Activated naive CD4-positive, alpha-beta T cell treated with Interleukin-2 at 50 U/mL for 16 hours (primary cell): ENCODE measurements around the gene SCAF11.
"Not testable (repeated sequence)": the region's sequence is repeated elsewhere in the genome, so short reads cannot be mapped to it uniquely, and the experiment has no call there.

Source experiments
- DNase-seq: peaks from one replicate; pipeline ENCODE4 v3.0.0-alpha.2; 2020

SCAF11 gene, protein sequence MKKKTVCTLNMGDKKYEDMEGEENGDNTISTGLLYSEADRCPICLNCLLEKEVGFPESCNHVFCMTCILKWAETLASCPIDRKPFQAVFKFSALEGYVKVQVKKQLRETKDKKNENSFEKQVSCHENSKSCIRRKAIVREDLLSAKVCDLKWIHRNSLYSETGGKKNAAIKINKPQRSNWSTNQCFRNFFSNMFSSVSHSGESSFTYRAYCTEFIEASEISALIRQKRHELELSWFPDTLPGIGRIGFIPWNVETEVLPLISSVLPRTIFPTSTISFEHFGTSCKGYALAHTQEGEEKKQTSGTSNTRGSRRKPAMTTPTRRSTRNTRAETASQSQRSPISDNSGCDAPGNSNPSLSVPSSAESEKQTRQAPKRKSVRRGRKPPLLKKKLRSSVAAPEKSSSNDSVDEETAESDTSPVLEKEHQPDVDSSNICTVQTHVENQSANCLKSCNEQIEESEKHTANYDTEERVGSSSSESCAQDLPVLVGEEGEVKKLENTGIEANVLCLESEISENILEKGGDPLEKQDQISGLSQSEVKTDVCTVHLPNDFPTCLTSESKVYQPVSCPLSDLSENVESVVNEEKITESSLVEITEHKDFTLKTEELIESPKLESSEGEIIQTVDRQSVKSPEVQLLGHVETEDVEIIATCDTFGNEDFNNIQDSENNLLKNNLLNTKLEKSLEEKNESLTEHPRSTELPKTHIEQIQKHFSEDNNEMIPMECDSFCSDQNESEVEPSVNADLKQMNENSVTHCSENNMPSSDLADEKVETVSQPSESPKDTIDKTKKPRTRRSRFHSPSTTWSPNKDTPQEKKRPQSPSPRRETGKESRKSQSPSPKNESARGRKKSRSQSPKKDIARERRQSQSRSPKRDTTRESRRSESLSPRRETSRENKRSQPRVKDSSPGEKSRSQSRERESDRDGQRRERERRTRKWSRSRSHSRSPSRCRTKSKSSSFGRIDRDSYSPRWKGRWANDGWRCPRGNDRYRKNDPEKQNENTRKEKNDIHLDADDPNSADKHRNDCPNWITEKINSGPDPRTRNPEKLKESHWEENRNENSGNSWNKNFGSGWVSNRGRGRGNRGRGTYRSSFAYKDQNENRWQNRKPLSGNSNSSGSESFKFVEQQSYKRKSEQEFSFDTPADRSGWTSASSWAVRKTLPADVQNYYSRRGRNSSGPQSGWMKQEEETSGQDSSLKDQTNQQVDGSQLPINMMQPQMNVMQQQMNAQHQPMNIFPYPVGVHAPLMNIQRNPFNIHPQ (N-terminal part only)

DNA sequence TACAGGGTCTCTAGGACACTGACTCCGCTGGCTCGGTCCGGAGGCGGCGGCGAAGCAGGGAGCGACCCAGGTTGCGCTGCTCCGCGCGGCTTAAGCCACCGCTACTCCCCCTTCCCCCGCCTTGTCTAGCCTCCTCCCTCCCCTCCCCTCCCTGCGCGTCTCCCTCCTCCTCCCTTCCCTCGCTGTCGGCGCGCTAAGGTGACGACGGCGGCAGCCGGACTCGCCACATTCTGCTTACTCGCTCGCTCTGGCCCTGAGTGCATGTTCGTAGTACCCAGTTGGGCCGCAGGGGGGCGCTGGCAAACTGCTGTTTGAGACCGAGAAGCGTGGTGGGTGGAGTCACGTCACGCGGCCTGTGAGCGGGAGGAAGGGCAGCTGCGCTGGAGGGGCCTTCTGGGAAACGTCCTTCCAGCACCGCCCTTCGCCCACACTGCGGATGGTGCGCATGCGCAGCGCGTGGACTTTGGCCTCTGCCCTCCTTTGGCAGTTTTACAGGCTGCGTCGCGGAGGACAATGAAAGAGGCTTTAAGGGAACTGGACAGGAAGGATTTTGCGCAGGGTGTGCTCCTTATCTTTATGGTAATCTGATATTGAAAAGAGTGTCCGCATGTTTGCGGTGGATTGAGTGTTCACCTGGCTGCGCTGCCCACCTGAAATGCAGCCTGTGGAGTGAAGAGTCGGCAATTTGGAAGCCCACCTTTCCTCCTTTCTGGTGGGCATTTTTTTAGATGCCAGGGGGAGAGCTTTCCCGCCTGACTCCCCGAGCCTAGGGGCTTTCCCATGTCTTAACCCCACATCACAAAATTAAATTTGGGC, at the start of gene SCAF11:
TSS of gene SCAF11 (minus strand) at position 107 of the 816 bp plus-strand sequence. CDS start 26,407 bp downstream, outside the sequence.
- peak; percentile 100 for DNase-seq

DNA sequence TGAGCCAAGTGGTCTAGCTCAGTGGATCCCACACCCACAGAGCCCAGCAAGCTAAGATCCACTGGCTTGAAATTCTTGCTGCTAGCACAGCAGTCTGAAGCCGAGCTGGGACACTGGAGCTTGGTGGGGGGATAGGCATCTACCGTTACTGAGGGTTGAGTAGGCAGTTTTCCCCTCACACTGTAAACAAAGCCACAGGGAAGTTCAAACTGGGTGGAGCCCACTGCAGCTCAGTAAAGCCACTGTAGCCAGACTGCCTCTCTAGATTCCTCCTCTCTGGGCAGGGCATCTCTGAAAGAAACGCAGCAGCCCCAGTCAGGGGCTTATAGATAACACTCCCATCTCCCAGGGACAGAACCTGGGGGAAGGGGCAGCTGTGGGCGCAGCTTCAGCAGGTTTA, 46.7 kb upstream of the SCAF11 start:
- DNase-seq: not testable (repeated sequence)

DNA sequence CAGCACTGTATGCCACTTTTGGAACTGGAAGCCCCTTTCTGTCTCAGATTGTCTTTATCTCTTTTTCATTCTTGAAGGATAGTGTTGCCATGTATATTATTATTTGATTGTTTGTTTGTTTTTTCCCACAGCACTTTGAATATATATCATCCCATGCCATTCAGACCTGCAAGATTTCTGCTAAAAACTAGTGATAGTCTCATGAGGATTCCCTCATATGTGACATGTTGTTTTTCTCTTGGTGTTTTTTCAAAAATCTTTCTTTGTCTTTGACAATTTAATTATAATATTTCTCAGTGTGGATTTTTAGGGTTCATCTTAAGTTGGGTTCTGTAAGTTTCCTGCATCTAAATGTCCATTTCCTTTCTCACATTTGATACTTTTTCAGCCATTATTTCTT, 36.8 kb upstream of the SCAF11 start:
- DNase-seq: no peak

DNA sequence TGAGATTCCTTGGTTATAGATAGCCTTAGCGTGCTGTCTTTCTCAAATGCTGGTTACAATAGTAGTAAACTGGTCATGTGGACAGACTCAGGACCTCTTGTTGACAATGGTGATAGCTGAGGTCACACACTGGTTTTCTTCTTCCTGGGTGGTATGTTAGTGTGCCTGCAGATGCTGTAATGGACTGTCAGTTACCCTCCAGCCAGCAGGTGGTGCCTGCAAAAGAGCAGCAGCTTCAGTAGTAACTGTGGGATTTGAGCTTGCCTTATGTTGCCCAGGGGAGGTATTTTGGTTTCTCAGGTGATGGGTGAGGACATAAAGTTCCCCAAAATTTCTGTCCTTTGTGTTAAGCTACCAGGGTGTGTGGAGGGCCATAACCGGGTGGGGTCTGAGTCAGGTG, 33.7 kb upstream of the SCAF11 start:
- no peak for DNase-seq

DNA sequence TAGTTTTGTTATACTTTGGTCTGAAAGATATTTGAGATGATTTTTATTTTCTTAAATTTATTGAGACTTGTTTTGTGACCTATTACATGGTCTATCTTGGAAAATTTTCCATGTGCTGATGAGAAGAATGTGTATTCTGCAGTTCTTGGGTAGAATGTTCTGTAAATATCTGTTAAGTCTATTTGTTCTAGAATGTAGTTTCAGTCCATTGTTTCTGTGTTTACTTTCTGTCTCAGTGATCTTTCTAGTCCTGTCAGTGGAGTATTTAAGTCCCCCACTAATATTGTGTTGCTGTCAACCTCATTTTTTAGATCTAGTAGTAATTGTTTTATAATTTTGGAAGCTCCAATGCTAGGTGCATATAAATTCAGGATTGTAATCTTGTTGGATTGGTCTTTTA, 30.4 kb upstream of the SCAF11 start:
- no peak for DNase-seq

DNA sequence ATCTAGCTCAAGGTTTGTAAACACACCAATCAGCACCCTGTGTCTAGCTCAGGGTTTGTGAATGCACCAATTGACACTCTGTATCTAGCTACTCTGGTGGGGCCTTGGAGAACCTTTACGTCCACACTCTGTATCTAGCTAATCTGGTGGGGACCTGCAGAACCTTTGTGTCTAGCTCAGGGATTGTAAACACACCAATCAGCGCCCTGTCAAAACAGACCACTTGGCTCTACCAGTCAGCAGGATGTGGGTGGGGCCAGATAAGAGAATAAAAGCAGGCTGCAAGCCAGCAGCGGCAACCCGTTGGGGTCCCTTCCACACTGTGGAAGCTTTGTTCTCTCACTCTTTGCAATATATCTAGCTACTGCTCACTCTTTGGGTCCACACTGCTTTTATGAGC, 28.3 kb upstream of the SCAF11 start:
- DNase-seq: not testable (repeated sequence)

DNA sequence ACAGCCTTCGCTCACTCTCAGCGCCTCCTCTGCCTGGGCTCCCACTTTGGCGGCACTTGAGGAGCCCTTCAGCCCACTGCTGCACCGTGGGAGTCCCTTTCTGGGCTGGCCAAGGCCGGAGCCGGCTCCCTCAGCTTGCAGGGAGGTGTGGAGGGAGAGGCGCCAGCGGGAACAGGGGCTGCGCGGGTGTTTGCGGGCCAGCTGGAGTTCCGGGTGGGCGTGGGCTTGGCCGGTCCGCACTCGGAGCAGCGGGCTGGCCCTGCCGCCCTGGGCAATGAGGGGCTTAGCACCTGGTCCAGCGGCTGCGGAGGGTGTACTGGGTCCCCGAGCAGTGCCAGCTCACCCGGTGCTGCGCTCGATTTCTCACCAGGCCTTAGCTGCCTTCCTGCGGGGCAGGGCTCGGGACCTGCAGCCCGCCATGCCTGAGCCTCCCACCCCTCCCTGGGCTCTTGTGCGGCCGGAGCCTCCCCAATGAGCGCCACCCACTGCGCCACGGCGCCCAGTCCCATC, 27.5 kb upstream of the SCAF11 start:
- not testable (repeated sequence) for DNase-seq

DNA sequence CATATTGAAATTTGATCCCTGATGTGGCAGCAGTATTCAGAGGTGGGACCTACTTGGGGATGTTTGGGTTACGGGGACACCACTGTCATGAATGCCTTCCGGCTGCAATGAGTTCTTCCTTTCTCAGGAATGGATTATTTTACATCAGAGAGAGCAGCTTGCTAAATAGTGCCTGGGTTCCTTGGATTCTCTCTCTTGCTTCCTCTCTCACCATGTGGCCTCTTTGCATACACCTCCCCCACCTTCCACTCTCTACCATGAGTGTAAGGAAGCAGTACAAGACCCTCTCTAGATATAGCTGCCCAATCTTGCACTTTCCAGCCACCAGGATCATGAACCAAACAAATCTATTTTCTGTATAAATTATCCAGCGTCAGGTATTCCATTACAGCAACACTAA, 15.4 kb upstream of the SCAF11 start:
- DNase-seq: no peak

DNA sequence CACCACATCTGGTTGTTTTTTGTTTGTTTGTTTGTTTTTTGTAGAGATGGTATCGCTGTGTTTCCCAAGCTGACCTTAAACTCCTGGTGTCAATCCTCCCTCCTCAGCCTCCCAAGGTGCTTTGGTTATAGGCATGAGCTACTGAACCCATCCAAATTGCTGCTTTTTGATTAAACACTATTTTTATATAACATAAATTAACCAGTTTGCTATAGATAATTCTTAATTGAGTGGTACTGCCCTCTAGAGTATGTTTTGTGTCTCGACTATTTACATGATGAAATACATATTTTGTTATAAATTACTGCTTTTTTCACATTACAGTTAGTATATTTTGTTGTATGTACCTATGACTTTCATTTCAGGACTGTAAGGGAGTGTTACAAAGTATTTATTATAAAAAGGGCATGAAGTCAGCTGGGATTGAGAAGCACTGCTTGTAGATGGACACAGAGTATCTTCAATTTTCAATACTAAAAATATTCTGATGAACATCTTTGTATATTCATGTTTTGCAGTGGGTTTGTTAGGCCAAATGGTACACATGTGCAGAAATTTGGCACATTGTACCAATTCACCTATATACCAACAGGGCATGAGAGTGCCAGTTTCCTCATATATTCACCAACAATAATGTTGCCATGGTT, 14.9 kb upstream of the SCAF11 start:
- no peak for DNase-seq

DNA sequence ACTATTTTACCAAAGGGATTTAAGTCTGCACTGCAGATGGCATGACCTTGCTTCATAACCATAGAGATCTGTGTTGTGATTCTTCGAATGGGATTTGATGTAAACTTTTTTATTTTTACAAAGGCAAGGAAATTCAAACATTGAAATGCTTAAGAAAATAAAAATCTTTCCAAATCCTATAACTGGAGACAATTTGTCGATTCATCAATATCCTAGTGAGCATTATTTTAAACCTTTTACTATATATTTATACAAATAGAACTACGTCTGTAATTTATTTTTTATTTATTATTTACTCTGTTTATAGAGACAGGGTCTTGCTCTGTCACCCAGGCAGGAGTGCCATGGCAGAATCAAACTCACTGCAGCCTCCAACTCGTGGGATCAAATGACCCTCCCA, 14.3 kb upstream of the SCAF11 start:
- DNase-seq: no peak

DNA sequence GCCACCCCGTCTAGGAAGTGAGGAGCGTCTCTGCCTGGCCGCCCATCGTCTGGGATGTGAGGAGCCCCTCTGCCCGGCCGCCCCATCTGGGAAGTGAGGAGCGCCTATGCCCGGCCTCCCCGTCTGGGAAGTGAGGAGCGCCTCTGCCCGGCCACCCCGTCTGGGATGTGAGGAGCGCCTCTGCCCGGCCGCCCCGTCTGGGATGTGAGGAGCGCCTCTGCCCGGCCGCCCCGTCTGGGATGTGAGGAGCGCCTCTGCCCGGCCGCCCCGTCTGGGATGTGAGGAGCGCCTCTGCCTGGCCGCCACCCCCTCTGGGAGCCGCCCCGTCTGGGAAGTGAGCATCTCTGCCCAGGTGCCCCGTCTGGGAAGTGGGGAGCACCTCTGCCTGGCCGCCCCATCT, 9.7 kb upstream of the SCAF11 start:
- DNase-seq: not testable (repeated sequence)

DNA sequence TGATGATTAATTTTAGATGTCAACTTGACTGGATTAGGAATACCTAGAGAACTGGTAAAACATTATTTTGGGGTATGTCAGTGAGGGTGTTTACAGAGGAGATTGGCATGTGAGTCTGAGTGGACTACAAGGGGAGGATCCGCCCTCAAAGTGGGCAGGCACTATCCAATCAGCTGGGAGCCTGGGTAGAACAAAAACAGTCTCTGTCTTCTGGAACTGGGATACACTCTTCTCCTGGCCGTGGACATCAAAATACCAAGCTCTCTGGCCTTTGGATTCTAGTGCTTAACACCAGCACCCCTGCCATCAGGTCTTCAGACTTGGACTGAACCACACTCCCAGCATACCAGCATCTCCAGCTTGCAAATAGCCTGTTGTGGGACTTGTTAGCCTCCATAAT, 4.4 kb upstream of the SCAF11 start:
- no peak for DNase-seq

DNA sequence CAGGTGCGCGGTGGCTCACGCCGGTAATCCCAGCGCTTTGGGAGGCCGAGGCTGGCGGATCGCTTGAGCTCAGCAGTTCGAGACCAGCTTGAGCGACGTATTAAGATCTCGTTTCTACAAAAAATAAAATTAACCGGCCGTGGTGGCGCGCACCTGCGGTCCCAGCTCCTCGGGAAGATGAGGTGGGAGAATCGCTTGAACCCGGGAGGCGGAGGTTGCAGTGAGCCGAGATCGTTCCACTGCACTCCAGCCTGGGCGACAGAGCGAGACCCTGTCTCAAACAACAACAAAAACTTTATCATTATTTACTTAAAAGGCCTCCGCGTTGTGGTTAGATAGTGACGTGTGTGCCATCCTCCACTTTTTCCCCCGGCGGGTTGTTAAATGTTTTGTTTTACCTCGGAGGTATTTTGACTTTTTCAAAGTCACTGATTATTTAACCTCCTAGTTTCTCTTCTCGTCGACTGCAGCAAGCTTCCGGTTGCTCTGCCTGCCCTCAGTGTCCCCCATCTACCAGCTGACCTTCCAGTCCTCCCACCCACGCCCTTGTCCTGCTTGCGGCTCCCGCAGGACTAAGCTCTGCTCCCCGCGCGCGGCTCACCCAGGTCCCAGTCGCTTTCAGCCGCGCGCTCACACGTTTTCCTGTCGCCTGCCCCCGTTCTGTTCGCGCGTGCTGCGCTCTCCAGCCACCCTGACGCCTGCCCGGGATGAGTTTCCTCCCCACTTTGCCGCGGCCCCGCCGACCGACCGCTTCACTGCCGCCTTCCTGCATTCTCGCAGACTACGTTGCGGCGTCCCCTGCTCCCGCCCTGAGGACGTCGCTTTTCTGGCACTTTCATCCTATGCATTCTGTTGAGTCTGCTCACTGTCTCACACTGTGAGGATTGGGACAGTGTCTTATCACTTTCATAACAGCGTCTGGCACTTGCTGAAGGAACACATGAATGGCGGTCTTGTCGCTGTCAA, 1.2 kb upstream of the SCAF11 start:
- peak; percentile 71 for DNase-seq

DNA sequence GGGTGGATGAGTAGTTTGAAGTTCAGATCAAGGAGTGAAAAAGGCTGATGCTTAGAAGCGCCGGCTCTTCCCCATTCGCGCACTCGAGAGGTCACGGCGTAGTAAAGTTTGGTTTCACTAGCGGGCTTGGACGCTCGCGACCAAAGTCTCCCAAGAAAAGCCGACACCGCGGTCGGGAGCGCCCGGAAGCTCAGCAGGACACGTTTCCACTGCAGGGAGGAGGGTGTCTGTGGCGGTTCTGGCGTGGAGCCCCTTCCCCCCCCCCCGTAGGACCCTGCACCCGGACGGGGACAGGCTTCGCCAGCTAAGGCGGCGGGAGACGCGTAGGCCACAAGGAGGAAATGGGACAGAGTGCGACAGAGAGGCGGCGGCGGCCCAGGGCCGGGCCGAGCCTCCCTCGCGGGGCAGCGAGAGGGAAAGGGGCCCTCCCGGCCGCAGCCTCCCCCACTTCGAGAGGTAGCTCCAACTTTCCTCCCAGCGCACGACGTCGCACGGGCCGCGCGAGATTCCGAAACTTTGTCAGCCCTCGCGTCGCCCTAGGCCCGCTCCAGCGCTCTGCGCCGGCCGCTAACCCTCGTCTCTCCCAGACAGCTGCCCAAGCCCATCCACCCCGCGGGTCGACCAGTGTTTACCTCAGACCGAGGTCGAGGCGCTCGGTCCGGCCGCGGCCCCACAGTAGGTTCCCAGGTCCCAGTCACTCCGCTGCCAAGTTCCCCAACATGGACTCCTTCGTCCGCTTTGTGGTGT, 480 bp downstream of the SCAF11 start:
- peak; percentile 58 for DNase-seq

DNA sequence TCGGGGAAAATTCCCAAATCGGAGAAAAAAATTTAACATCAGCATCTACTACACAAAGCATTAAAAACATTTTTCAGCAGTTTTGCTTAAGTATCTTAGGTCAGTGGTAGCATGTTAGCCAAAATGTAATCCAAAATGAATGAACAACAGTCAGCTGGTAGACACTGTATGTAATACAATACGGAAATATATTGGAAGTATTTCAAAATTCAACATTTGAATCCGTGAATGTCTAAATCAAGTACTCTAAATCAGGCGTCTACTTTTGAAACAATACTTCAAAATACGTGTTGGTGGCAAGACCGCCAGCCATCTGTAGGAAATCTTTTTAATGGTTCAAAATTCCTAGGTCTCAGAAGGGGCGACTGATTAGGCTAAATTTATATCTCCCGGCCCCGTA, 1.1 kb downstream of the SCAF11 start:
- no peak for DNase-seq

DNA sequence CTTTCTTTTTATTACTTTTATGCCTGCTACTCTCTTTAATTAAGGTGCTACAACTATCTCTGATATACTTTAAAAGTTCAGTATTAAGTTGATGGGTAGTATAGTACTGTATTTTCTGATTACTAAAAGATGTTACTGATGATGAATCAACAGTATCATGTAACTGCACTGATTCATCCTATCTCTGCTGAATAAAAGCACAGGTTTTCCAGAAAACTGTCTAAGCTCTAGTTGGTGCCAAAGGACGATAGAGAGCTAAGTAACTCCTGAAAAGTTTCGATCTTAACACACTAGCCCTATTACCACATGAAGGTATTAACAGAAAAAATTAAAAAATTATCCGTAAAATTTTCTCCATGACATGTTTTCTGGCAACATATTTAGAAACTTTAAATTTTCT, 2.1 kb downstream of the SCAF11 start:
- DNase-seq: no peak

DNA sequence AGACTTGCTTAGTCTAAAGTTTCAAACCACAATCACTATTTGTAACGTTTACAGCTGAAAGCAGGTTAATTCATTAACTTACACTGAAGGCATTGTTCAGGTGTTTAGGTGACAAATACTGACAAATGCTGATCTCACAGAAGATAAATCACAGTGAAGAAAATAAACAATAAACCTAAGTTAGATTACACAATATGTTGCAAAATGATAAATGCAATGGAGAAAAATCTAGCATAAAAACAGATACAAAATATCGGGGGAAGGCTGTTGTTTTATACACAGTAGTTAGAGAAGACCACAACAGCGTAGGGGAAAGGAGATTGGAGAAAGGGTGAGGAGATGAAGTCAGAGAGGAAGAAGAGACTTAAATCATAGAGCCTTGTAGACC, 3.0 kb downstream of the SCAF11 start:
- DNase-seq: no peak

DNA sequence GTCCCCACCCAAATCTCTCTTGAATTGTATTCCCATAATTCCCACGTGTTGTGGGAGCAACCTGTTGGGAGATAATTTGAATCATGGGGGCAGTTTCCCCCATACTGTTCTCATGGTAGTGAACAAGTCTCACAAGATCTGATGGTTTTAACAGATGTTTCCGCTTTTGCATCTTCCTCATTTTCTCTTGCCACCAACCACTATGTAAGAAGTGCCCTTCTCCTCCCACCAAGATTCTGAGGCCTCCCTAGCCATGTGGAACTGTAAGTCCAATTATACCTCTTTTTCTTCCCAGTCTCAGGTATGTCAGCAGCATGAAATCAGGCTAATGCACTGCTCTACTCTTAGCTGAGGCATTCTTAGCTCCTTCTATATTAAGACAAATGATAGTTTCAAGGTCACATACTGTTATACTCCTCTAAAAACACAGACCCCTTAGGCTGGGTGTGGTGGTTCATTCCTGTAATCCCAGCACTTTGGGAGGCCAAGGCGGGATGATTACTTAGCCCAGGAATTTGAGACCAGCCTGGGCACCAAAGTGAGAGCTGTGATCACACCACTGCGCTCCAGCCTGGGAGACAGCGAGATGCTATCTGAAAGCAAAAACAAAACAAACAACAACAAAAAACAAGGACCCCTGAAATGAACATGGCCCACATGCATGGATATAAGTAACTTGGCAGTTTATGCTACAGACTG, 3.6 kb downstream of the SCAF11 start:
- no peak for DNase-seq
